ENCODE data around the gene TXK. TPM values are rescaled to one million over a fixed set of nuclear protein-coding genes. Genes with fewer than 3 reads are reported as not detected.

TXK gene
- total RNA-seq, 4 donors from 2014 or later: 0.81 to 3.4 (median 2.2) TPM

DNA sequence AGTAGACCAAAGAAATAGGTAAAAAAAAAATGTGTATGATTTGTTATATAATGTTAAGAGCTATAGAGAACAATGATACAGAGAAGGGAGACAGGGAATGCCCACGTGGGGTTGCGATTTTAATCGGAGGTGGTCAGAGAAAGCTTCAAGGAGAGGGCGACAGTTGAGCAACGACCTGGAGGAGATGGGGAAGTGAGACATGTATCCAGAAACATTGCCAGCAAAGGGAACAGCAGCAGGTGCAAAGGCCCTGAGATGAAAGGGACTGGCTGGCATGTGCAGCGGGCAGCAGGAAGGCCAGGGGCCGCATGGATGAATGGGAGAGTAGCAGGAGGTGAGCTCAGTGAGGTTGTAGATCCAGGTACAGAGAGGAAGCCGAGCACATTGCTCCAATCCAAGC lies 84.6 kb downstream of the TXK start:
- intact Hi-C loops (cut with DNase I; ENCODE audit: low total_unique reads): no loop called here
- no peak for DNase-seq (ENCODE audit: low spot score in 2 of 2)
- WGBS, 2 donors: 79 to 83% methylated on average over 8 of the region's 8 CpGs
- no peak for TF ChIP-seq CTCF (IDR thresholded peaks at IDR 0.05)
- TF ChIP-seq POLR2A (IDR thresholded peaks at IDR 0.05): no peak
- H3K4me3 ChIP-seq (ENCODE audit: low read depth, poor library complexity, severe bottlenecking): no peak overlapping the region

GRCh38 chr4:48047896-48048295 lies 86.2 kb downstream of the TXK start:
- WGBS, 2 donors: 68 to 69% methylated on average over 1 of the region's 1 CpG
- intact Hi-C loops (cut with DNase I; ENCODE audit: low total_unique reads): no loop called here
- TF ChIP-seq POLR2A (IDR thresholded peaks at IDR 0.05) (no peak), CTCF (IDR thresholded peaks at IDR 0.05) (no peak)
- no peak for DNase-seq (ENCODE audit: low spot score in 2 of 2)
- H3K4me3 ChIP-seq (ENCODE audit: low read depth, poor library complexity, severe bottlenecking): no peak overlapping the region

DNA sequence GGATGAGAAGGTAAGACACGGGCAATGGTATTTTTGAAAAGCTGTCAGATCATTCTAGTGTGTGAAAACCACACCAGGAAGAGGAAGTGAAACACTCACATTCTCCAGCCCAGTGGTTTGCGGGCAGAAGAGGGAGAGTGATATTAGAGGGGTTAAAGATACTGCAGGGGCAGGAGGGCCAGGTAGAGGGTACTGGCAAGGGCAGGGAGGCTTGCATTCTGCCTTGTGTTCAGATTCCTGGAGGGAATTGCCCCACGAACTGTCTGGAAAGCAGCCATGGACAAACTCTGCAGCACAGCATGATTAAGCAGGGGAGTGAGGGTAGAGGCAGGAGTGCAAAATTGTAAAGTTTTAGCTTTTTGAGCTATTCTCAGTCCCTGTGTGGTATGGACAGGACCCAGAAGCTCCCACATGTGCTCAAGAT lies 86.6 kb downstream of the TXK start:
- intact Hi-C loops (cut with DNase I; ENCODE audit: low total_unique reads): no loop called here
- TF ChIP-seq POLR2A (IDR thresholded peaks at IDR 0.05) (no peak), CTCF (IDR thresholded peaks at IDR 0.05) (no peak)
- H3K4me3 ChIP-seq (ENCODE audit: low read depth, poor library complexity, severe bottlenecking): no peak overlapping the region
- DNase-seq (ENCODE audit: low spot score in 2 of 2): no peak
- WGBS, 2 donors: 29 to 37% methylated on average over 3 of the region's 3 CpGs

DNA sequence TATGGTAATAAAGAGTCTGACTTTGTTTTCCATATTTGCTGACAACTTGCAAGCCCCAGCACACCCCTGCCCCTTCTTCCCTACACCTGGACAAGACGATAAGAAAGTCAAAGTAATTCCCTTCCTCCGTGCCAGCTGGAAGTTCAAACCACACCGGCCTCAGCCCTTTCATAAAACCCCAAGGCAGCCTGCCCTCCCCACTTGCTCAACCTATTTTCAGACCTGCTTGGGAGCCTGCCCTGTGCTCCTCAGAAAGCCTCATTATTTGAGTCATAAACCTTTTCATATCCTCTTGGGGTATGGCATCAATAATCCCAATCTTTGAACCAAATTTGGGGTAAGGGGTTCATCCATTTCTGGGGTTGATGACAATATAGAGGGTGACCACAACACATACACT lies 88.0 kb downstream of the TXK start:
- no peak overlapping the region for H3K4me3 ChIP-seq (ENCODE audit: low read depth, poor library complexity, severe bottlenecking)
- TF ChIP-seq POLR2A (IDR thresholded peaks at IDR 0.05): no peak
- TF ChIP-seq CTCF (IDR thresholded peaks at IDR 0.05): no peak
- DNase-seq (ENCODE audit: low spot score in 2 of 2): no peak
- intact Hi-C loops (cut with DNase I; ENCODE audit: low total_unique reads): no loop called here
- WGBS, 2 donors: 26 to 34% methylated on average over 3 of the region's 3 CpGs

GRCh38 chr4:48044298-48044697 lies 89.8 kb downstream of the TXK start:
- DNase-seq (ENCODE audit: low spot score in 2 of 2): no peak
- intact Hi-C loops (cut with DNase I; ENCODE audit: low total_unique reads): no loop called here
- whole genome bisulfite sequencing, 2 donors: 80 to 82% methylated on average over 2 of the region's 2 CpGs
- no peak overlapping the region for H3K4me3 ChIP-seq (ENCODE audit: low read depth, poor library complexity, severe bottlenecking)
- TF ChIP-seq POLR2A (IDR thresholded peaks at IDR 0.05) (no peak), CTCF (IDR thresholded peaks at IDR 0.05) (no peak)

DNA sequence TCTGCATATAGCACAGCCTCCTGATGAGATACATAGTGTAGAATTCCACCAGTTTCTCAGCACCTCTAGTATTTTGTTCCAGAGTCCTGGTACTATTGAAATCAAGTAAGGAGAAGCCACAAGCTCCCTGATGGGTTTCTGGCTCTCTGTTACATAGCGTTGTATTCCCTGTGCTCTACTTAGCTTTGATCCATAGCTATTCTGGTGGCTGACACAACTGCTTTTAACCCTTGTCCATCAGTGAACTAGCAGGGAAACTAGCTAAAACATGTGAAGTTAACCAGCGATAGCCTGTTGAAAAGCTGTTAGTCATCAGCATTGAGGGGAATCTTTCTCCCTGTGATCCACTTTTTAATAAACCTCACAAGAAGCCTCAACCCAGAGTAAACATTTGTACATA lies 90.5 kb downstream of the TXK start:
- H3K4me3 ChIP-seq (ENCODE audit: low read depth, poor library complexity, severe bottlenecking): no peak overlapping the region
- DNase-seq (ENCODE audit: low spot score in 2 of 2): no peak
- WGBS, 2 donors: 64 to 68% methylated on average over 2 of the region's 2 CpGs
- intact Hi-C loops (cut with DNase I; ENCODE audit: low total_unique reads): no loop called here
- TF ChIP-seq POLR2A (IDR thresholded peaks at IDR 0.05) (no peak), CTCF (IDR thresholded peaks at IDR 0.05) (no peak)

Measured in lower leg skin (tissue), 4 donors.